IgD-negative memory B cell (primary cell): ENCODE results near the gene ADGRA1. TPM values are rescaled to one million over a fixed set of nuclear protein-coding genes. Genes with fewer than 3 reads are reported as not detected.

Experiments
- H3K27ac Mint-ChIP-seq, 3 donors: one replicate each; pipeline ENCODE4 v1.8.0; 2020 to 2022; ENCODE audit warnings: mild to moderate bottlenecking in 3 of 3, mixed read lengths in 3 of 3, moderate library complexity in 1 of 3
- H3K27me3 Mint-ChIP-seq: one replicate; pipeline ENCODE4 v1.8.0; 2021; ENCODE audit warnings: mixed read lengths
- H3K36me3 Mint-ChIP-seq: one replicate; pipeline ENCODE4 v1.8.0; 2020; ENCODE audit warnings: mild to moderate bottlenecking, mixed read lengths
- H3K4me1 Mint-ChIP-seq, 3 donors: one replicate each; pipeline ENCODE4 v1.8.0; 2020 to 2022; ENCODE audit warnings: mixed read lengths in 3 of 3, mild to moderate bottlenecking in 1 of 3
- H3K4me3 Mint-ChIP-seq, 4 donors: one replicate each; pipeline ENCODE4 v1.8.0; 2020 to 2022; ENCODE audit warnings: mild to moderate bottlenecking in 4 of 4, mixed read lengths in 4 of 4, moderate library complexity in 3 of 4
- H3K9me3 Mint-ChIP-seq, 3 donors: one replicate each; pipeline ENCODE4 v1.8.0; 2020 to 2021; ENCODE audit warnings: mixed read lengths in 3 of 3, mild to moderate bottlenecking in 1 of 3
- polyA plus RNA-seq: library from polyadenylated mRNA; unstranded; fragments of 300-500 nt; fragmentation: Illumina TruSeq; gene quantifications from one replicate; pipeline ENCODE4 v1.2.3, GENCODE V29; 2021

The ADGRA1 gene
- polyA plus RNA-seq, 1 donor from 2014 or later, result not detected

- peaks cover 4% of the 10 kb centered on the region for H3K27me3 Mint-ChIP-seq
- H3K4me1 Mint-ChIP-seq, result peaks cover 0 to 2% (median 1%) of the 10 kb centered on the region in 3 donors
- no peaks in the 10 kb centered on the region for H3K36me3 Mint-ChIP-seq
- H3K27ac Mint-ChIP-seq, result no peak overlapping the region
- H3K4me3 Mint-ChIP-seq, result no peak overlapping the region
- no peaks in the 10 kb centered on the region for H3K9me3 Mint-ChIP-seq
Observed at GRCh38 chr10:133061296-133062038, 26.3 kb upstream of the ADGRA1 start.

- peaks cover 0 to 2% (median 1%) of the 10 kb centered on the region in 3 donors for H3K4me1 Mint-ChIP-seq
- H3K36me3 Mint-ChIP-seq, result no peaks in the 10 kb centered on the region
- no peaks in the 10 kb centered on the region for H3K27me3 Mint-ChIP-seq
- no peaks in the 10 kb centered on the region for H3K9me3 Mint-ChIP-seq
- no peak overlapping the region for H3K27ac Mint-ChIP-seq
- no peak overlapping the region for H3K4me3 Mint-ChIP-seq
Observed at GRCh38 chr10:133062085-133062484, 25.6 kb upstream of the ADGRA1 start.

- no peaks in the 10 kb centered on the region for H3K36me3 Mint-ChIP-seq
- peaks cover 0 to 2% (median 1%) of the 10 kb centered on the region in 3 donors for H3K4me1 Mint-ChIP-seq
- no peaks in the 10 kb centered on the region for H3K9me3 Mint-ChIP-seq
- no peaks in the 10 kb centered on the region for H3K27me3 Mint-ChIP-seq
- H3K27ac Mint-ChIP-seq, result no peak overlapping the region
- no peak overlapping the region for H3K4me3 Mint-ChIP-seq
Observed at GRCh38 chr10:133062635-133063034, 25.1 kb upstream of the ADGRA1 start.

GRCh38 chr10:133067149-133068105 lies 20.3 kb upstream of the ADGRA1 start:
- Mint-ChIP-seq H3K9me3 (no peaks in the 10 kb centered on the region), H3K4me3 (no peak overlapping the region), H3K27ac (no peak overlapping the region), H3K36me3 (no peaks in the 10 kb centered on the region), H3K4me1 (peaks cover 0 to 1% (median 0%) of the 10 kb centered on the region in 3 donors), H3K27me3 (peaks cover 2% of the 10 kb centered on the region)

DNA sequence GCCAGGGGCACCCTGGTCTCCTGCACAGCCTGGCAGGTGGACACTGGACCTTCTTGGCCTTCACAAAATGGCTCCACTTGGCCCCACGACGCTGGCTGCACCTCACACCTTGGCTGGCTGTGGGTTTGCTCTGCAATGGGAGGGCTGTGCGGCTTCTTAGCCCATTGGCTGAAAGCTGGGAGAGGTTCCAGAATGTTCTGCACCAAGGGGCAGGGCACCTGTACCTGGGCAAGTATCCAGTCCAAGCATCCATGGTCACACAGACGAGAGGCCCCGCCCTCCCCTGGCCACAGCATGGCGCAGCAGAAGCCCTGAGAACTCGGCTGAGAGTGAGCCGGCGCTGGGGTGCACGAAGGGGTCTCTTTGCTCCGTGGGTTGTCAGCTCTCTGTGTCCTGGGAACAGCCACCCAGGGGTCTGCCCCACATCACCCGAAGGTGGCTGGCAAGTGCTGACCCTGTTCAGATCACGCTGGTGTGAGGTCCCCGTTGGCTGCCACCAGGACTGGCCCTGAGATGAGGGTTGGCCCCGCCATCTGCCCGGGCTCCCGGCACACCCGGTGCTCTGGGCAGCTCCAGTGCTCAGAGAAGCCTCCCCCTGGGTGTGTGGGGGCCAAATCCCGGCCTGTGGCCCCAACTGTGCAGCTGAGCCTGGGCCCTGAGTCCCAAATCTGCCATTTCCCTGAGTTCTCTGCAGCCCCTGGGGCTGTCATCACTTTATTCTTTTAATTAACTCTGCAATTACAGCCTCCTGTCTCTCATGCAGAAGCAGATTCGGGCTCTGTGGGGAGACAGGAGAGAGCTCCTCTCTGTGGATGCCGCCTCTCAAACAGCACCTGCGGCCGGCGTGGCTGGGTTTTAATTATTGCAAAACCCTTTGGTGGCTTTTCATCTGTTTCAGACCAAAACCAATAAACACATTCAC lies 19.4 kb upstream of the ADGRA1 start:
- H3K27ac Mint-ChIP-seq, result no peak overlapping the region
- peaks cover 0 to 1% (median 0%) of the 10 kb centered on the region in 3 donors for H3K4me1 Mint-ChIP-seq
- H3K27me3 Mint-ChIP-seq, result peaks cover 2% of the 10 kb centered on the region
- H3K9me3 Mint-ChIP-seq, result no peaks in the 10 kb centered on the region
- H3K4me3 Mint-ChIP-seq, result no peak overlapping the region
- no peaks in the 10 kb centered on the region for H3K36me3 Mint-ChIP-seq

DNA sequence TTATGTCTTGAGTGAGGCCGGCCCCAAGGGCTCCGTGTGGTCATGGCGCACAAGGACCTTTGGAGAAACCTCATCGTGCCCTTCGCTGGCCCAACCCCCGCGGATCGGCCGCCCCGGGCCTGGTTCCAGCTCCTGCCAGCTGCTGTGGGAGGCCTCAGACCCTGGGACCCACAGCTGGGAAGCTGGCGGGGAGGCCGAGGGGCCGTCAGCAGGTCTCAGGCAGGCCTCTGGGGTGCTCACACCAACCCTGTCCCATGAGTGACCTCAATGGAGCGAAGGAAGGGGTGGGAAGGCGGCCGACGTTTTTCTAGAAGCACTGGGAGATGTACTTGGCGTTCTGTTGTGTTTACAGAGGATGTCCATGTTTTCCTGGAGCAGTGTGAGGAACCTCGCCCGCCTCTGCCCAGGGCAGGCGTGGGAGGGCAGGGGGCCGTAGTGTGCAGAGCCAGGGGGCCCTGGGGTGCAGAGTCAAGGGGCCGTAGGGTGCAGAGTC lies 18.6 kb upstream of the ADGRA1 start:
- H3K36me3 Mint-ChIP-seq, result no peaks in the 10 kb centered on the region
- H3K27ac Mint-ChIP-seq, result no peak overlapping the region
- peaks cover 0 to 1% (median 0%) of the 10 kb centered on the region in 3 donors for H3K4me1 Mint-ChIP-seq
- peaks cover 2% of the 10 kb centered on the region for H3K27me3 Mint-ChIP-seq
- no peaks in the 10 kb centered on the region for H3K9me3 Mint-ChIP-seq
- H3K4me3 Mint-ChIP-seq, result no peak overlapping the region

GRCh38 chr10:133070405-133070804 lies 17.3 kb upstream of the ADGRA1 start:
- Mint-ChIP-seq H3K9me3 (no peaks in the 10 kb centered on the region), H3K4me3 (no peak overlapping the region), H3K4me1 (no peaks in the 10 kb centered on the region), H3K36me3 (no peaks in the 10 kb centered on the region), H3K27ac (peak overlapping the region in 1 of 3 donors; percentile 80), H3K27me3 (peaks cover 4% of the 10 kb centered on the region)

DNA sequence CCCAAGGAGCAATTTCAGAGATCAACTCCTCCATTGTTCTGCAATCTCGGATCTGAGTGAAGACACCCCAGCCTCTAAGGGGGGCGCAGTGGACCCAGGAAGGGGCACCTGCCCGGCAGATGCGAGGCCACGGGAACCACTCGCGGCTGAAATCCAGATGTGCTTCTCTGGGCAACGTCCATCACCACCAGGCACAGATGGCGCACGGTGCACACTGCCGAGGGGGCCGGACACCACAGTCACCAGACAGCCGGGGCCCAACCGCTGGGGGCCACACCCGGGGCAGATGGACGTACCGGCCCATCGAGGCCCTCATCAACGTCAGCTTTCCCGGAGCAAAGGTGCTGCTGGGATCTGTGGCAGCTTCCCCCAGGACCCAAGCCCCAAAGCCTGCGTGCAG lies 16.9 kb upstream of the ADGRA1 start:
- no peaks in the 10 kb centered on the region for H3K4me1 Mint-ChIP-seq
- no peak overlapping the region for H3K4me3 Mint-ChIP-seq
- no peaks in the 10 kb centered on the region for H3K9me3 Mint-ChIP-seq
- no peak overlapping the region for H3K27ac Mint-ChIP-seq
- peaks cover 4% of the 10 kb centered on the region for H3K27me3 Mint-ChIP-seq
- no peaks in the 10 kb centered on the region for H3K36me3 Mint-ChIP-seq

DNA sequence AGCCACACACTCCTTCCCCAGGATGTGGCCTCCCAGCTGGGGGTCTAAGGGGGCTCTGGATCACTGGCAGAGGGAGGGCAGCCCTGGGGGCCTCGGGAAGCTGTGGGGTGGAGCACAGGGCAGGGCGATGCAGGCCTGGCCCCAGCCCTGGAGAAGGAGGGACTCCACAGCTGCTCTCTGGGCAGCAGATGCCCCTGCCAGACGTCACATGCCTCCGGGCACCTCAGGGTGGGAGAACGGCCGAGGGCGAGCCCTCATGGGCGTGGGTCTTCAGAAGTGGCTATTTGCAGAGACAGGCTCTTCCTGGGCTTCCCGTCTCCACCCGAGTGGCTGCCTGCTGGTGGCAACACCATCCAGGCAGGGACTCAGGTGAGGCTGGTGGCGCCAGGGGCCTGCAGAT lies 16.0 kb upstream of the ADGRA1 start:
- no peak overlapping the region for H3K27ac Mint-ChIP-seq
- H3K36me3 Mint-ChIP-seq, result no peaks in the 10 kb centered on the region
- no peaks in the 10 kb centered on the region for H3K9me3 Mint-ChIP-seq
- H3K4me3 Mint-ChIP-seq, result no peak overlapping the region
- H3K4me1 Mint-ChIP-seq, result no peaks in the 10 kb centered on the region
- peaks cover 4% of the 10 kb centered on the region for H3K27me3 Mint-ChIP-seq

DNA sequence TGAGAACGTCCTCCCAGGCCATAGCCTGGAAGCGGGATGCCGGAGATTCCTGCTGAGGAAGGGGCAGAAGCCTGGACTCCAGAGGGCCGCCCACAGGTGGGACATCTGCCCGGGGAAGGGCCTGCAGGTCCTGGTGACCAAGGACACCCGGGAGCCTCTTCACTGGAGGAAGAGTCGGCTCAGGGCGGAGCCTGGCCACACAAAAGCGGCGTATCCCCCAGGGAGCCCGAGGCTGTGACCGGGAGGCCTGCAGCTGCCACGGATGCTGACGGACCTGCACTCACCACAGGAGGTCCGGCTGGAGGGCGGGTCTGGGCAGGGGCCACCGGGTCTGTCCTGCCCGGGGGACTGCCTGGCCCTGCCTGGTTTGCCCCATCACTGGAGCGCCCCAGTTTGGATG lies 15.5 kb upstream of the ADGRA1 start:
- no peak overlapping the region for H3K27ac Mint-ChIP-seq
- H3K36me3 Mint-ChIP-seq, result no peaks in the 10 kb centered on the region
- H3K27me3 Mint-ChIP-seq, result peaks cover 4% of the 10 kb centered on the region
- H3K4me1 Mint-ChIP-seq, result no peaks in the 10 kb centered on the region
- no peaks in the 10 kb centered on the region for H3K9me3 Mint-ChIP-seq
- H3K4me3 Mint-ChIP-seq, result no peak overlapping the region

GRCh38 chr10:133072720-133073390 lies 14.9 kb upstream of the ADGRA1 start:
- H3K27ac Mint-ChIP-seq, result no peak overlapping the region
- no peaks in the 10 kb centered on the region for H3K9me3 Mint-ChIP-seq
- H3K4me1 Mint-ChIP-seq, result no peaks in the 10 kb centered on the region
- peaks cover 4% of the 10 kb centered on the region for H3K27me3 Mint-ChIP-seq
- H3K4me3 Mint-ChIP-seq, result peak overlapping the region in 1 of 4 donors; percentile 23
- no peaks in the 10 kb centered on the region for H3K36me3 Mint-ChIP-seq

DNA sequence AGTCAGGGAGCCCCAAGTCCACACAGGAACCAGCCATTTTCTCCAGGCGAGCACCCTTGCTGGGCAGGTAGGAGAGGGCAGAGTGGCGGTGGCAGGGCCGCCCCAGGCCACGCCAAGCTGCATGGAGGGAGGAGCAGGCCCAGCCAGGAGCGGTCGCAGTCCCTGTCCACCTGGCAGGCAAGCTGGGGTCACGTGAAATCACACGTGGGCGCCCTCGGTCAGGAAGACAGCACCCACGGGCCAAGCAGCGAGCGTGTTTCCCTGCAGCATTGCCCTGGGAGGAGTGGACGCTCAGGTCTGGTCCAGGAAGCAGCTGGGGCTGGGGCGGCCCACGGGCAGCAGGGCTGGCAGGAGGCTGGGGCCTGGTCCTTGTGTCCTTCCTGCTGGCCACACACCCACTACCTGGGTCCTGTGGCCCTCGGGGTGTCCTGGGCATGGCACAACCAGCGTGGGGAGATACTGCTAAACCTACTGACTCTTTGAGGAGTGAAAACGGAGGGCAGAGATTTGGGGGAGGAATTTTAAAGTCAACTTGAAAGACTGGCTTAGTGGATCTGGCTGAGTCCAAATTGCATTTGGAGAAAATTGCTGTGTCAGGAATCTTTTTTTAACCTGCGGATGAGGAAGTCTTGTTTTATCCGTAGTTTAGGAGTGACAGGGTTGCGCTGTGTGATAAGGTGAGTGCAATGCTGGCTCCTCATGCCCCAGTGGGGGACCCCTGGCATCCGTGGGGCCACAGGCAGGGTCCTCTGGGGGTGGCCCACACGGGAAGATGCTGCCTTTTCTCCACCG lies 12.2 kb upstream of the ADGRA1 start:
- Mint-ChIP-seq H3K4me1 (no peaks in the 10 kb centered on the region), H3K27ac (no peak overlapping the region), H3K4me3 (no peak overlapping the region), H3K27me3 (peaks cover 2% of the 10 kb centered on the region), H3K9me3 (no peaks in the 10 kb centered on the region), H3K36me3 (no peaks in the 10 kb centered on the region)

DNA sequence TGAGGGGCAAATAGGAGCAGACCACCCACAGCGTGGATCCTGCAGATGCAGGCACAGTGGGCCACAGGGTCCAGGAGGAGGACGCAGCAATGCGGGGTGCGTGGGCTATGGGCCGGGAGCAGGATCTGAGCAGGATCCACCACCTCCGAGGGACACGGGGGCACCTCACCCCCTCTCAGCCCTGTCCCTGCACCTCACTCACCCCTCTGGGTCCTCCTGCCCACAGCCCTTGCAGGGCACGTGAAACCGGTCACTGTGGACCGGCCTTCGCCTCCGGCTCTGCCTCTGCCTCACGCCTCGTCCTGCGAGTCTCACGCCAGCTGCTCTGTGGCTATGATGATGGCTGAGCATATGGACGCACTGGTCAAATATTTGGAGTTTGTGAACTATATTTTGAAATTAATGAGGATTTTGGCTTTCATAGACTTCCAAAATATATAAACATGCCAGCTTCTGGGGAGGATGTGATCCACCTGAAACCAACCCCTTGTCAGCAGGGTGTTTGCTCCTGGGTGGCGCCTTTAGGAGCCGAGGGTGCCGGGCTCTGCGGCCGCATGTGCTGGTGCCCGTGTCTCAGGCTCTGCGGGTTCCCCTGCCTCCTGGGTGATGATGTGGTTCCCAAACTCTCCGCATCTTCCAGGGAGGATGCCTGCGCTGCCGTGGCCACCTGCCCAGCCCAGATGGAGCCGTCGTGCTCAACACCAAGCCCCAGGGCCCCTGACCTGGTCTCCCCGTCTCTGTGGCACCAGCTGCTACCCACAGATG lies 11.3 kb upstream of the ADGRA1 start:
- Mint-ChIP-seq H3K27ac (no peak overlapping the region), H3K4me3 (no peak overlapping the region), H3K27me3 (peaks cover 2% of the 10 kb centered on the region), H3K9me3 (no peaks in the 10 kb centered on the region), H3K36me3 (no peaks in the 10 kb centered on the region), H3K4me1 (no peaks in the 10 kb centered on the region)
